Upper lobe of left lung (tissue), 4 donors: ENCODE data around the gene SKIL.
A peak's percentile ranks its signal among the peaks of the same experiment; 100 is the strongest.

Experiments
- CTCF ChIP-seq, 6 experiments: fragments of 450-650 bp in 4 of 6; fragments of 200-600 bp in 2 of 6; sonication (generic) in 2 of 6; IDR thresholded peaks; one replicate each; pipeline ENCODE4 v1.5.1; 2016 to 2019; ENCODE audit warnings: antibody characterized with exemption in 6 of 6
- EP300 ChIP-seq, 4 donors: sonication (generic); formaldehyde crosslinking; IDR thresholded peaks; one replicate each; pipeline ENCODE4 v1.5.1; 2017; ENCODE audit warnings: antibody characterized with exemption in 4 of 4, control low read depth in 2 of 4
- POLR2A ChIP-seq, 4 donors: fragments of 450-650 bp; IDR thresholded peaks; one replicate each; pipeline ENCODE4 v1.5.1; 2016 to 2017; ENCODE audit warnings: antibody characterized with exemption in 4 of 4, mild to moderate bottlenecking in 2 of 4
- POLR2AphosphoS5 ChIP-seq, 2 donors: sonication (generic); formaldehyde crosslinking; IDR thresholded peaks; one replicate each; pipeline ENCODE4 v1.5.1; 2017; ENCODE audit warnings: antibody characterized with exemption in 2 of 2

GRCh38 chr3:170357176-170358041 is at the start of gene SKIL:
- TF ChIP-seq CTCF (IDR thresholded peaks at IDR 0.05), result peak in 4 of 6 experiments; percentile 27 to 73 (median 62)
- TF ChIP-seq POLR2A (IDR thresholded peaks at IDR 0.05), result peak; percentile 16 to 97 (median 87)
- peak; percentile 93 to 95 for TF ChIP-seq POLR2AphosphoS5 (IDR thresholded peaks at IDR 0.05)
- TF ChIP-seq EP300 (IDR thresholded peaks at IDR 0.05), result peak in 2 of 4 donors; percentile 39 to 57
